Measurements from ENCODE around the gene DOLPP1.
"Not testable (repeated sequence)": the region's sequence is repeated elsewhere in the genome, so short reads cannot be mapped to it uniquely, and the experiment has no call there.

Gene DOLPP1

DNA sequence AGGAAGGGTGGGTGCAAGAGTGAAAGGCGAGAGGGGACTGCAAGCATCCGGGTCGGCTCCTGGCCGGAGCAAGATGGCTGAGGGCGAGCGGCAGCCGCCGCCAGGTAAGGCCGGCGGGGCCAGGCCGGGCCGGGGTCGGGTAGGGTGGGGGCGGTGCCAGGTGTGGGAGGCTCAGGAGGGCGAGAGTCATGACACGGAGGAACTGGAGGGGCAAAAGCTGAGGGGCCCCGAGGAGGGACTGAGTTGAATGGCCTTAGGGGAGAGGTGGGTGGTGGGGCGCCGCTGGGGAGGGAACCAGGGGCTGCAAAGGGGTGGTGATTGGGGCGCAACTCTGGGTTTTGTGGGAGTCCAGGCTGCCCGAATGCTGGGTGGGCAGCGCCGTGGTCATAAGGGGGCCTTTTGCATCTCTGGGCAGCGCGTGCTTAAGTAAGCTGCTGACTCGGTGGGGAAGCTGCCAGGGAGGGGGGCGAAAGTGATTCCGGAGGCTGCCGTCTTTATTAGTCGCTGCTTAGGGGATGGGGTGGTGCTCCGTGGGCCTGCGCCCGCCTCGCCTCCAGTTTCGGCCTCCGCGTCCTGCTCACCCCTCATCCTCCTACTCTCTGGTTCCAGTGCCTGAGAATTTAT, 30.7 kb downstream of the DOLPP1 start:
- no peak for DNase-seq (ENCODE audit: low read depth in 3 of 3)

DNA sequence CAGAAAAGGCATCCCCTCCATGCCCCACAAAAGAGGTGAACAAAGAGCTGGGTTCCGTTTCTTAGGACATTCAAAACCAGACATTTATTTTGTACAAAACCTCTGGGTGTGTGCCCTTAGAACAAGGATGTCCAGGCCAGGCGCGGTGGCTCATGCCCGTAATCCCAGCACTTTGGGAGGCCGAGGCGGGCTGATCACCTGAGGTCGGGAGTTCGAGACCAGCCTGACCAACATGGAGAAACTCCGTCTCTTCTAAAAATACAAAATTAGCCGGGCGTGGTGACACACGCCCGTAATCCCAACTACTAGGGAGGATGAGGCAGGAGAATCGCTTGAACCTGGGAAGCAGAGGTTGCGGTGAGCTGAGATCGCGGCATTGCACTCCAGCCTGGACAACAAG, 31.6 kb downstream of the DOLPP1 start:
- not testable (repeated sequence) for DNase-seq (ENCODE audit: low read depth in 3 of 3)

DNA sequence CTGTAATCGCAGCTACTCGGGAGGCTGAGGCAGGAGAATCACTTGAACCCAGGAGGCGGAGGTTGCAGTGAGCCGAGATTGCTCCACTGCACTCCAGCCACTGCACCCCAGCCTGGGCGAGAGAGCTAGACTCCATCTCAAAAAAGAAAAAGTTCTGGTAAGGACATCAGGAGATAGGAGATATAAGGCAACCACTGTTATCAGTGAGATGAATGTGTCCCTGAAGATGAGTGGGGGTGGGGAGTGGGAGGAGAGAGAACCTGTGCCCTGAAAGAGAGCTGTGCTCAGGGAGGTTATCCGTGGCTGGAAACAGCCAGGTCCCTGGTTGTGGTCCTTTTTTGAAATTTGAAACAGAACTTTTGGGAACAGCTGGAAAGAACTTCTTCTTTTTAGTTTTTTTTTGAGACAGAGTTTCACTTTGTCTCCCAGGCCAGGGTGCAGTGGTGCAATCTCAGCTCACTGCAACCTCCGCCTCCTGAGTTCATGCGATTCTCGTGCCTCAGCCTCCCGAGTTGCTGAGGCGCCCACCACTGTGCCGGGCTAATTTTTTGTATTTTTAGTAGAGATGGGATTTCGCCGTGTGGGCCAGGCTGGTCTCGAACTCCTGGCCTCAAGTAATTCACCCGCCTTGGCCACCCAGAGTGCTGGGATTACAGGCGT, 32.9 kb downstream of the DOLPP1 start:
- DNase-seq (ENCODE audit: low read depth in 3 of 3): no peak

DNA sequence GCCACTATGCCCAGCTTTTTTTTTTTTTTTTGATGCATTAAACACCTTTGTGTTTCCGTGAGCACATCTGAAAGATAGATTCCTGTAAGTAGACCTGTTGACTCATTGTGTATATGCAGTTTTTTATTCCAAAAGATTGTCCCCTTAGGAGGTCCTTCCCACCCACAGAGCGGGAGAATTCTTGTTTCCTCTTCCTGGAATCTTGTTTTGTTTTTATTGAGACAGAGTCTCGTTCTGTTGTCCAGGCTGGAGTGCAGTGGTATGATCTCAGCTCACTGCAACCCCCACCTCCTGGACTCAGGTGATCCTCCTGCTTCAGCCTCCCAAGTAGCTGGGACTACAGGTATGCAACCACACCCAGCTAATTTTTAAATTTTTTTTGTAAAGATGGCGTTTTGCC, 37.9 kb downstream of the DOLPP1 start:
- no peak for DNase-seq (ENCODE audit: low read depth in 3 of 3)

DNA sequence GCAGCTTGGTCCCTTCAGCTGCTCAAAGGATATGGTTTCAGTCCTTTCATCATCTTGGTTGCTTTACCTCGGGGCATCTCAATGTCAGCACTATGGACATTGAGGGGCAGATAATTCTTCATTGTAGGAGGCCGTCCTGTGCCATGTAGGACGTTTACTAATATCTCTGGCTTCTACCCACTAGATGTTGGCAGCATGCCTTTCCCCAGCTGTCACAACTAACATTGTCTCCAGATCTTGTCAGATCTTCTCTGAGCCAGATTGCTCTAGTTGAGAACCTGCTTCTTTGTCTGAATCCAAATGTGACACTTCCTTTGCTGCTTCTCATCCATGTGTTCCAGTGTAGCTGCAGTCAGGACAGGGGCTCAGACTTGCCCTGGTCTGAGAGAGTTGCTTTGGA, 40.6 kb downstream of the DOLPP1 start:
- DNase-seq (ENCODE audit: low read depth in 3 of 3): no peak

DNA sequence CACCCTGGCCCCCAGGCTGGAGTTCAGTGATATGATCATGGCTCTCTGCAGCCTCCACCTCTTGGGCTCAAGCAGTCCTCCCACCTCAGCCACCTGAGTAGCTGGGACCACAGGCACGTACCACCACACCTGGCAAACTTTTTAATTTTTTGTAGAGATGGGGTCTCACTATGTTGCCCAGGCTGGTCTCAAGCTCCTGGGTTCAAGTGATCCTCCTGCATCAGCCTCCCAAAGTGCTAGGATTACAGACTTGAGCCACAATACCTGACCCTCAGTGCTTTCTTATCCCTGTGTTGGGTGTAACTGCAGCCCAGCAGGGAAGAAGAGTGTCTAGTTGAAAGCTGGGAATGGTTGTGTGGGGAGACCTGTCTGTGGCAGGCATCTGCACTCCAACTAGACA, 41.2 kb downstream of the DOLPP1 start:
- no peak for DNase-seq (ENCODE audit: low read depth in 3 of 3)

DNA sequence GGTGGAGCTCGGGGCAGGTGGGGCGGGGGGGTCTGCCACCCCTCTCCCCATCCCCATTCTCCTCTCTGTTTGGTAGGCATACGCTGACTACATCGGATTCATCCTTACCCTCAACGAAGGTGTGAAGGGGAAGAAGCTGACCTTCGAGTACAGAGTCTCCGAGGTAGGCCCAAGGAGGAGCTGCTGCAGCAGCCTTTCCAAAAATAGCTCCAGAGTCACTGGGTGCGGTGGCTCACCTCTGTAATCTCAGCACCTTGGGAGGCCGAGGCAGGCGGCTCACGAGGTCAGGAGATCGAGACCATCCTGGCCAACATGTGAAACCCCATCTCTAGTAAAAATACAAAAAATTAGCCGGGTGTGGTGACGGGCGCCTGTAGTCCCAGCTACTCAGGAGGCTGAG, 42.1 kb downstream of the DOLPP1 start:
- not testable (repeated sequence) for DNase-seq (ENCODE audit: low read depth in 3 of 3)

DNA sequence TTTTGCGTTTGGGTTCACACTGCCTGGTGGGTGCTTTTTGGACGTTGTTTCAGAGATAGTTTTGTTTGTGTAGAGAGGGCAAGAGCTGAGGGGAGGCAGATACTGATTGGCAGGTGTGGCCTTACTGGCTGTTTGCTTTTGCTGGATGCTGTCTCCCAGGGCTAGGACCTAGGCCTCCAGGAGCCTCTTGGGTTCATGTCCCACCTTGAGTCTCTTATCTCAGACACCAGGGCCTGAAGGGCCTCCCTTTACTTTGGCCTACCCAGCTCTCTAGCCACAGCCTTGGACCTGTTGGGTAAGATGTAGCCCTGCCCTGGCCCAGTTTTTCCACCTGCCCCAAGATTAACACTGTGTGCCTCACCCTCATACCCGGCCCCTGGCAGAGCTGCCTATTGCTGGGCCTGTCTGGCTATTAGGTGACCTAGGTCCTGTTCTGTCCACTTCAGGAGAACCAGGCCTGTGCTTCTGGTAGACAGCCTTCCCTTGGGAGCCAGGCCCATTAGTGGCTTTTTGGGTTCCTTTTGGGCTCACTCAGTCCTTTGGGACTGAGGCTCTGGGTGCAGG, 43.7 kb downstream of the DOLPP1 start:
- DNase-seq (ENCODE audit: low read depth in 3 of 3): no peak

DNA sequence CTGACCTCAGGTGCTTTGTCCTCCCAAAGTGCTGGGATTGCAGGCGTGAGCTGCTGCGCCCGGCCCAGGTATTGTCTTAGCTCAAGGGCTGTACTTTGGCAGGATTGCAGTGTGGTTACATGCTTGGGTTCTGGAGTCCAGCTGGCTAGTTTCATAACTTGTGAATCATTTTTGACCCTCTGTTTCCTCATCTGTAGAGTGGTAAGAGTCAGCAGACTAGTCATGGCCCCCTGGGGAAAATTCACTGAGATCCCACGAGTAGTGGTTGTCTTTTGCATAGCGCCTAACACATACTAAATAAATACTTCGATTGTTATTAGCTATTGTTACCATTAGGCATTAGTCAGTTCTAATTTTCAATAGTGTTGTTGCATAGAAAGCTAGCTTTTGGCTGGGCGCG, 44.6 kb downstream of the DOLPP1 start:
- DNase-seq (ENCODE audit: low read depth in 3 of 3): no peak

DNA sequence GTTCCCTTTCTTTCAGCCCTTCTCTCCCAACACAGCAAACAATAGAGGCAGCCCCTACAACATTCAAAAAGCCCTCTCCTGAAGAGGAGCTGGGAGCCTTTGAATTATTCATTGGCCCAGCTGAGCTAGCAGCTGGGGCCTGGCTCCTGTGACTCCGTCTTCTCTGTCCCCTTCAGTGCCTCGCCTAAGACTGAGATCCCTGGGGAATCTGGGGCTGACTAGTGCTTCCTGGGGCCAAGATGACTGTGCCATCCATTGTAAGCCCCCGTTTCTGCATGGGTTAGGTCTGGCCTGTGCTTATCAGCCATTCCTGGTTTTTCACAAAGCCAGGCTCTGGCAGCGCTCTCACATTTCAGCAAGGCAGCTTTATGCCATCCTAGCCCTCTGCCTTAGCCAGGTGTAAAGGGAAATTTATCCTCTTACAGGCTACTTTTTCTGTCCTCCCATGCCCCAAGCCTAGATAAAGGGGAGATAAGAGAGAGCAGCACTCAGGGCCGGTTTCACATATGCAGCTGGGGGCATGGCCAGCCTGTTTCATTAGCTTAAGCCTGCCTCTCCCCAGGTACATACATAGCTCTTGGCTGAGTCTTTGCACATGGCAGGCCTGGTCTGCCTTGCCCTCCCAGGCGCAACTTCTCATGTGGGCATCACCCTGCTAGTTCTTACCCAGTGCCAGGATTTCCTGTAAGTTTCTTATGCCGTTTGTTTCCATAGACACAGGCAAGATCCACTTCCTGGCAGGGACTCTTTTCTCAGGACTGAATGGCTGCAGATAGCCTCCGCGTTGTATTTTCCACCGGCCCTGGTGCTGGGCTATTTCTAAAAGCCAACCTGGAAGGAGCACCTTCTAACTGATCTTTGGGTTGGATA, 46.1 kb downstream of the DOLPP1 start:
- DNase-seq (ENCODE audit: low read depth in 3 of 3): no peak

DNA sequence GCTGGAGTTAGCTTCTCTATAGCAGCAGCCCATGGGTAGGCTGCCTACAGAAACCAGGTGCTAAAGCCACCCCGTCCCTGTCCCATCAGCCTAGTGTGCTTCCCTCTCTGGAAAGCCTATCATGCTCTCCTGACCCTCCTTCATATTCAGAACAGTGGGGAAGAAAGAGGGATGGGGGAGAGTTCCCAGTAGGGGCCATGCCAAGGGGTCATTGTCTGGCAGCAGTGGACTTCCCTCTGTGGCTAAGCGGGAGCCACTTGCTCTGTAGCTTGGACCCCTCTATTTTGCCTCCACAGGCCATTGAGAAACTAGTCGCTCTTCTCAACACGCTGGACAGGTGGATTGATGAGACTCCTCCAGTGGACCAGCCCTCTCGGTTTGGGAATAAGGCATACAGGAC, 47.8 kb downstream of the DOLPP1 start:
- no peak for DNase-seq (ENCODE audit: low read depth in 3 of 3)

DNA sequence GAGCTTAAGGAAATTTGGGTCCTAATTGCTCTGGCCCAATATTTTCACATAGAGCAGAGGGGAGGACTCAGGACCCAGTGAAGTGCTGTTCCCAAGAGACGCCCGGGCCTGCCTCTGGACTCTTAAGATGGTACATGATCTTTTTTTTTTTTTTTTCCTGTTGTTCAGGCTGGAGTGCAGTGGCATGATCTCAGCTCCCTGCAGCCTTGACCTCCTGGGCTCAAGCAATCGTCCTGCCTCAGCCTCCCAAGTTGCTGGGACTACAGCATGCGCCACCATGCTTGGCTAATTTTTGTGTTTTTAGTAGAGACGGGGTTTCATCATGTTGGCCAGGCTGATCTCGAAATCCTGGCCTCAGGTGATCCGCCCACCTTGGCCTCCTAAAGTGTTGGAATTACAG, 49.4 kb downstream of the DOLPP1 start:
- not testable (repeated sequence) for DNase-seq (ENCODE audit: low read depth in 3 of 3)

DNA sequence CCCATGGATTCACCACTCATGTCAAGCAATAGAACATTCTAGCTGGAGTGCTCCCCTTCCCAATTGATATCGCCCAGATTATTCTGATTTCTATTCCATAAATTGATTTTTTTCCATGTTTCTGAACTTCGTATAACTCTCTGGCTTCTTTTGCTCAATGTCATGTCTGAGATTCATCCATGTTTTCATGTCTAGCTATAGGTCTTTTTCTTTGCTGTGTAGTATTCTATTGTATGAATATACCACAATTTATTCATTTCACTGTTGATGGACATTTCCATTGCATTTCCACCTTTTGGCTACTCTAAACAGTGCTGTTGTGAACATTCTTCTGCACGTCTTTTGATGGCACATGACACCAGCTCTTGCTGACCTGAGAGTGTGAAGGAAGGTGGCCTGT, 49.9 kb downstream of the DOLPP1 start:
- DNase-seq (ENCODE audit: low read depth in 3 of 3): no peak

DNA sequence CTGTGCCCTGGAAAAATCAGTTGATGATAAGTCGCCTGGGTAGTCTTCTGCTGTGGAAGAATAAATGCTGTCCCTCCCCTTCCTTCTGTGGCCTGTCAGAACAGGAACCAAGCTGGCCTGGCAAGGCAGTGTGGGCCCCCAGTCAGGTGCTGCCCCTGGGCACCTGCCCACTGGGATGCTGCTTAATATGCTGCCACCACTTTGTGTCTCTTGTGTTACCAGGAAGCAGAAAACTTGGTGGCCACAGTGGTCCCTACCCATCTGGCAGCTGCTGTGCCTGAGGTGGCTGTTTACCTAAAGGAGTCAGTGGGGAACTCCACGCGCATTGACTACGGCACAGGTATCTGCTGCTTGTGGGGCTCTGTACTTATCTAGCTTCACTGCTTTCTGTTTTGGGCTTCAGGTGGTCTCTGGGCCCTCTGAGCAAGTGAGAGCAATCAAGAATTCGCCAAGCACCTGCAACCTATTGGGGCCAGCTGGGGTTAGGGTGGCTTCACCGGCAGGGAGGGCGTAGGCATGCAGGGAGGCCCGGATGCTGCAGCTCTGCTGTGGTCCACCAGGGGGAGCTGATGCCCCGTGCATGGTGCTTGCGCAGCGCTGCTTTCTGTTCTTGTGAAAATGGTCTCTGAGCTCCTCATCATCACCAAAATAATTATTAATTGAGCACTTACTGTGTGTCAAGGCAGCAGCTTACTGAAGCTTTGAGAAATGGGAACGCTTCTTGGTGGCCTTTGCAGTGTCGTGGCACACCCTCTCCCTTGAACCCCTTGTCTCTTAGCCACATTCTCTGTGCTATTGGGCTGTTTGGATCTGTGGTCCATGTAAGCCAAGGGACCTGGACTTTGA, 50.6 kb downstream of the DOLPP1 start:
- peak; percentile 72 to 75 (median 74) for DNase-seq (ENCODE audit: low read depth in 3 of 3)

DNA sequence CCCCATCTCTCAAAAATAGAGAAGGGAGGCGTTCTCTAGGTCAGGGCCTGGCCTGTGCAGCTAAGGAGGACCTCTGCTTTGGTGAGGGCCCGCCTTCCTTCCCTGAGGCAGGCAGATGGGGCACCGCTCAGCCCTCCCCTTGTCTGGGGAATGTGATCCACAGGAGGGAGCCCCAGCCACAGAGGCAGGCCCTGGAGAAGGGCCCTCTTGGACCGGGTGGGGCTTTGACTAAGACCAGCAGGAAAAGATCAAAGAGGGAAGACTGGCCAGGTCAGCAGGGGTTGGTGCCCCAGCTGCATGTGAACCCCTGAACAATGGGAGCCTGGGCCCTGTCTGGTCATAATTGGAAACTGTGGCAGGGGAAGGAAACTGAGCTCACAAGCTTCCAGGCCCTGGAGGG, 52.2 kb downstream of the DOLPP1 start:
- no peak for DNase-seq (ENCODE audit: low read depth in 3 of 3)

DNA sequence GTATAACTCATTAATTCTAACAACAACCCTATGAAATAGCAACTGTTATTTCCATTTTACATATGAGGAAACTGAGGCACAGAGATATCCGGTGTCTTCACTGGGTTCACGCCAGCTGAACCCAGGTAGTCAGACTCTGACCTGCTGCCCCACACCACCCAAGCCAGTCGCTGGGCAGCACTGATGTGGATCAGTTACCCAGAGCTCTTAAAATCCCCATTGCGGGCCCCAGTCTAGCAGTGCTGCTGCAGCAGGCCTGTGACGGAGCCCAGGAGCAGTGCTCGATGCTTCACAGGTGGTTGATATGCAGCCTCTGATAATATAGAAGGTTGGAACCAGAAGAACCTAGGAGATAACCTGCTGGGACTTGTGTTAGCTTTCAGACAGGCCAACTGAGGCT, 54.6 kb downstream of the DOLPP1 start:
- no peak for DNase-seq (ENCODE audit: low read depth in 3 of 3)

DNA sequence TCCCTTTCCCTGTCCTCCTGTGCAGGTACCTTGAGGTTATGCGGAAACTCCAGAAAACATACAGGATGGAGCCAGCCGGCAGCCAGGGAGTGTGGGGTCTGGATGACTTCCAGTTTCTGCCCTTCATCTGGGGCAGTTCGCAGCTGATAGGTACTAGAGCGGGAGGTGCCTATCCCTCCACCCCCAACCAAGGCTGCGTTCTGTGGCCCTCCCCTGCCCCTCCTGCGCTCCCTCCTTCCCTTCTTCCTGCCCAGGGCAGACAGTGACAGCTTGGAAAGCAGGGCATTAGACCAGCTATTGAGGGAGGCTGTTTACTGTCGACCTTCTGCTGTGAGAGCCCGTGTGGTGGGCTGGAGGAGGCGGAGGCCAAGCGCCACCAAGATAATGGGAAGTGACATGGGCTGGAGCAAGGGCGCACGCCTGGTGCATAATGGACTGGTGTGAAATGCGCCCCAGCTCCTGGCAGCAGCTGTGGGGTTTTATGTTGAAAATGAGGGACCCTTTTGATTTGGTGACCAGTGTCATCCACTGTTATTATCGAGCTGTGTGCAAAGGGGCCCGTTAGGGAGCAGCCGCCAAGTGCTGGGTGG, 55.6 kb downstream of the DOLPP1 start:
- DNase-seq (ENCODE audit: low read depth in 3 of 3): no peak

DNA sequence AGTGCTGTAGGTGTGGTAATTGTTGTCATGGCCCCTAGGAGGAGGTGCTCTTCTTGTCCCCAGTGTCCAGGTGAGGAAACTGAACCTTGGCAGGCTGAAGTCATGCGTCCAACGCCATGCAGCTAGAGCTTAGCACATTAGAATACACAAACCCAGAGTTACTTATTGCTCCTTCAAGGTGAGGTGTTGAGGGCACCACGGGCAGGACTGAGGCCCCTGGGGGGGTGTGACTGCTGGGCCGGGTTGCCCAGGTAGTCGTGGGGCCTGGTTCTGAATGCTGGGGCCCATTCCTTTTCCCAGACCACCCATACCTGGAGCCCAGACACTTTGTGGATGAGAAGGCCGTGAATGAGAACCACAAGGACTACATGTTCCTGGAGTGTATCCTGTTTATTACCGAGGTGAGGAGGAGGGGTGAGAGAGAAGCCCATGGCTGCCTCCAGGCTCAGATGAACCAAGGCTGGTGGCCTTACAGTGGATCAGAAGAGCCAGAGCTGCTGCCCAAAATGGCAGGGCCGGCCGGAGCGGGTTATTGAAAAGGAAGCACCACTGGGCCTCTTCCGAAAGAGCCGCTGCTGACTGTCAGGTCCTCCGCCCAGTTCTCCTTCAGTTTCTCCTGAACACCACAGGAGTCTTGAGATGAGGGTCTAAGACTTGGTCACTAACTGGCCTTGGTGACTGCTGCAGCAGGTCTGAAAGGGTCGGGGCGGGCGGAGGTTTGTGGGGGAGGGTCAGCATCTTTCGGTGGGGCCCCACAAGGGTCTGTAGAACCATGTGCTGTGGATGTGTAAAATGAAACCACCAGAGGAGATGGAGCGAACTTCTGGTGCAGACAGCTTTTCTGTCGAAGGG, 56.6 kb downstream of the DOLPP1 start:
- DNase-seq (ENCODE audit: low read depth in 3 of 3): no peak

DNA sequence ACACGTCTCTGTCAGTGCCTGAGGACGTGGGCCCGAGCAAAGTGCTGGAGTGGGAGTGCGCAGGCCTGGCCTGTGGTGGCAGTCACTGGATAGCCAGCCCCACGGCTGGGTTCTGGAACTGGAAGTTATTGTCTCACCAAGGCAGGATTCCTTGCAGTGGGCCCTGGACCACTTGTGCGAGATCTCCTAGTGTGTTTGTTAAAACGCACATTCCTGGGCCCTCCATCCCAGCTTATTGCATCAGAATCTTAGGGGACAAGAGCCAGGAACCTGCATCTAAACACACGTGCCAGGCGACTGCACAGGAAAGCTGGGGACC, 57.2 kb downstream of the DOLPP1 start:
- DNase-seq (ENCODE audit: low read depth in 3 of 3): no peak

DNA sequence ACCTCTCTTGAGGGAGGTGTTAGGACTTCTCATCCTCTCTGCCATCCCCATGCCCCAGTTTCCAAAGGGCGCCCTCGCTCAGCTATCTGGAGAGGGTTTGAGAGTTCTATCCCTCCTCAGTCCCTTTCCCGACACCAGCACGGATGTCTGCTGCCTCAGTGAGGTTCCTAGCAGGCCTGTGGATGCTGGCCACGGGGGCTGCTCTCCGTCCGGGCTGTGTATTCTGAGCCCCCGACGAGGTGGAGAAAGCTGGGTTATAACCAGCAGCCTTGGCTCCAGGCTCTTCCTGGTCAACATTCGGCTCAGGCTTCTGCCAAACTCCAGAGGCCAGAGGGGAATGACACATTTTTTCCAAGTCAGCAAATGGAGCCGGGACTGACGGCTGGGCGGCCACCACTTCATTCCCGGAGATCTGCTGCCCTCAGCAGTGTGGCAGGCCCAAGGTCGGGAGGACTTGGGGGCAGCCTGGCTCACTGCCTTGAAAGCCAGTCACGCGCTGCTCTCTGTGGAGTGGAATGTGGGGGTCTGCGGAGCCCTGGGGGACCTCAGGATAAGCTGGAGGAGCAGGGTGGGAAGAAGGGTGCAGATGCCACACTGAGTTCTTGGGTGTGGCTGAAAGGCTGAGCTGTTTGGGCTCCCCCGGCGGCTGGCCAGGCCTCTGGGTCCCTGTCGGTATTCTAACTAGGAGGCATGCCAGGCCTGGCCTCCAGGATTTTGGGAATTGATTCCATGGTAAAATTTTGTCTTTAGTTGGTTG, 57.7 kb downstream of the DOLPP1 start:
- DNase-seq (ENCODE audit: low read depth in 3 of 3): no peak
